ENCODE measurements around the gene SLCO4A1.

SLCO4A1 gene

GRCh38 chr20:62663145-62664018 is 21.1 kb downstream of the SLCO4A1 start:
- no peak for TF ChIP-seq CTCF (IDR thresholded peaks at IDR 0.05; ENCODE audit: insufficient read depth, low read depth, low read length, missing control alignments)
- DNase-seq (ENCODE audit: low read depth): no peak
- H3K4me3 ChIP-seq (ENCODE audit: low read length): no peak overlapping the region

- no peak overlapping the region for H3K4me3 ChIP-seq (ENCODE audit: low read length)
- no peak for TF ChIP-seq CTCF (IDR thresholded peaks at IDR 0.05; ENCODE audit: insufficient read depth, low read depth, low read length, missing control alignments)
- DNase-seq (ENCODE audit: low read depth): no peak
These were observed 22.0 kb downstream of the SLCO4A1 start for GRCh38 chr20:62664019-62664971.

GRCh38 chr20:62665153-62665754 is 23.0 kb downstream of the SLCO4A1 start:
- TF ChIP-seq CTCF (IDR thresholded peaks at IDR 0.05; ENCODE audit: insufficient read depth, low read depth, low read length, missing control alignments): no peak
- DNase-seq (ENCODE audit: low read depth): no peak
- H3K4me3 ChIP-seq (ENCODE audit: low read length): no peak overlapping the region

- no peak for TF ChIP-seq CTCF (IDR thresholded peaks at IDR 0.05; ENCODE audit: insufficient read depth, low read depth, low read length, missing control alignments)
- no peak overlapping the region for H3K4me3 ChIP-seq (ENCODE audit: low read length)
- DNase-seq (ENCODE audit: low read depth): peak; percentile 18
These were observed 23.8 kb downstream of the SLCO4A1 start for GRCh38 chr20:62665826-62666735.

- no peak overlapping the region for H3K4me3 ChIP-seq (ENCODE audit: low read length)
- peak; percentile 29 for DNase-seq (ENCODE audit: low read depth)
These were observed 24.6 kb downstream of the SLCO4A1 start for GRCh38 chr20:62666736-62667529.

More at GRCh38 chr20:62666736-62667529, 24.6 kb downstream of the SLCO4A1 start:
- TF ChIP-seq CTCF (IDR thresholded peaks at IDR 0.05; ENCODE audit: insufficient read depth, low read depth, low read length, missing control alignments): no peak

All from epithelial cell of esophagus (primary cell).